ENCODE data around the gene UBE2L3.
"Not testable (repeated sequence)": the region's sequence is repeated elsewhere in the genome, so short reads cannot be mapped to it uniquely, and the experiment has no call there.

The UBE2L3 gene
- 87.5 to 103 (median 89.3) reads per million in 4 experiments for total RNA-seq

DNA sequence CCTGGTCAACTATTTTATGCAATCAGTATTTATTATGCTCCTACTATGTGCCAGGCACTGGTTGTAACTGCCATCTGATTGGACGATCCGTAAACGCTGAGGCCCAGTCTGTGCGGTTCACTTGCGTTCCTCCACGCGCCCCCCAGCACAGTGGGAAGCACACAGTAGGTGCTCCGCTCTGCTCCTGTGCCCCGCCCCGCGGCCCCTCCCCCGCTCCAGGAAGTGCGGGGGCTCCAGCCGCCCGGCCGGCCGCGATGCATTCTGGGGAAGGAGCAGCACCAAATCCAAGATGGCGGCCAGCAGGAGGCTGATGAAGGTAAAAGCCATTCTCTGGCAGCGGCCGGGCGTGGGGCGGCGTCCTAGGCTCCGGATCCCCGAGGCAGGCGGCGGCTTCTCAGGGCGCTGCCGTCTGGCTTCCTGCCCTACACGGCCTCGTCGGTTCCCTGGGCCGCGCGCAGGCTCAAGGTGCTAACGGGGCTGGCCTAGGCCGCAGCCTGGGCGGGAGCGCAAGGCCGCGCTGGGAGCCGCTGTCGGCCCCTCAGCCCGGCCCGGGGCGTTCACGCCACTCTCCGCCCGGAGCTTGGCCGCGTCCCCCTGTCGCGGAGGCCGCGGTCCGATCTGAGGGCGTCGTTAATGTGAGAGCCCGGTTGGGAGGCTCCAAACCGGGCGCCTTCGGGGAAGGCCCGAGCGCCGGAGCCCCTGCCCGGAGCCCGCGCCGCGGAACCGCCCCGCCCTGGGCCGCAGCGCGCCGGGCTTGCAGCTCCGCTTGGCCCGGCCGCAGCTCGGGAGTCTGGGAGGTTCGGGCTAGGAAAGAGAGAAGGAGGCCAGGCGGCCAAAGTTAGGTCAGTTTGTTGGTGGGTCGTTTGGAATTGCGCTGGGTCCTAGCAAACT is at the start of gene UBE2L3:
Gene UBE2L3, plus strand, starts transcription at position 259 of the 891 bp plus-strand sequence. Its CDS starts 31 bp downstream, at position 290.
- DNase-seq, result peak; percentile 74

GRCh38 chr22:21526705-21527500 is 40.6 kb upstream of the UBE2L3 start:
- DNase-seq, result not testable (repeated sequence)

DNA sequence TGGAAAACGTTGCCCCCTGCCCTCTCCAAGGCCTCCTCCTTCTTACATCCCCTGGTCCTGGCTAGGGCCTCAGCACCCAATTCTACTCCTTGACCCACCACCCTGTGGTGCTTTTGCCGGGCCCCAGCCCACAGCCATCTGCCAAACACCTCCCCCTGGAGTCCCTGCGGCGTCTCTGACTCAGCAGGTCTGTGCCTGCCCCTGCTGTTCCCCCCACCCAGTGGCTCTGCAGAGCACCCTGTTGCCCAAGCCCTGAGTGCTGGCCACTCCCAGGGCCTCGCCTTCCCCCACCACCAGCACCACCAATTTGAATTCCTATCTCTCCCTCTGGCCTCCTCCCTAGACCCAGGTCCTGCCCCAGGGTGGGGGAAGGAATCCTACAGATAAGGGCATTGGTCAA is 36.0 kb upstream of the UBE2L3 start:
- DNase-seq, result not testable (repeated sequence)

DNA sequence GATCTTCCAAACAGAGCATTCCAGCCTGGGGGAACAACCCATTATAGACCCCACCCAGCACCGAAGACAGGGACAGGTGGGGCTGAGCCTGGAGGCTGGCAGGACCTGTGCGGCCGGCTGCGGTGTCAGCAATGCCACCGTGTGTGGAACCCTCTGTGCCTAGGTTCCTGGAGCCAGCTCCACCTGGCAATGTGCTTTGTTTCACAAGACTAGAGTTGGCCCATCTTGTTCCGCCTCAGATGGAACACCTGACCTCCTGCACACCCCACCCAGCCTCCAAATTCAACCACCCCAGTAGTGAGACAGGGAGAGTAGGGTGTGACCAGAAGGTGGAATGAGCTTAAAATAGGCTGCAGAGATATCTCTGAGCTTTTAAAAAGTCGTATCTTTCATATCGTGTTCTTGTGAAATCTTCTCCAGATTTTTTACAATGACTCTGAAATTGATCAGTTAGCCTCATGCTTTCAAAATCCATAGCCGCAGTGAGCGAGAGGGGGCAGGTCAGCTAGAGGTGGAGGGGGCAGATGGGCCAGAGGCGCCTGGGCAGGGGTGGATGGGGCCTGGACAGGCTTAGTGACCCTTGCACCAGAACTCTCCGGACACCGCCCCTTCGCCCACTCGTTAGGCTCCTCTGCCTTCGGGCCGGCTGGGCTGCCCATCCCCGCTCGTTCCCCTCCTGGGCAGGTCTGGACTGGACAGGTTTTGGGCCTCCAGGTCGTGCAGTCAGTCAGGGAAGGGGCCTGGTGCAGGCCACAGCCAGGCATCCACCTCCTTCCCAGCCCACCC is 34.5 kb upstream of the UBE2L3 start:
- DNase-seq, result not testable (repeated sequence)

- DNase-seq, result not testable (repeated sequence)
Observed at GRCh38 chr22:21539862-21540261, 27.7 kb upstream of the UBE2L3 start.

- DNase-seq, result not testable (repeated sequence)
Observed at GRCh38 chr22:21544432-21545322, 22.8 kb upstream of the UBE2L3 start.

DNA sequence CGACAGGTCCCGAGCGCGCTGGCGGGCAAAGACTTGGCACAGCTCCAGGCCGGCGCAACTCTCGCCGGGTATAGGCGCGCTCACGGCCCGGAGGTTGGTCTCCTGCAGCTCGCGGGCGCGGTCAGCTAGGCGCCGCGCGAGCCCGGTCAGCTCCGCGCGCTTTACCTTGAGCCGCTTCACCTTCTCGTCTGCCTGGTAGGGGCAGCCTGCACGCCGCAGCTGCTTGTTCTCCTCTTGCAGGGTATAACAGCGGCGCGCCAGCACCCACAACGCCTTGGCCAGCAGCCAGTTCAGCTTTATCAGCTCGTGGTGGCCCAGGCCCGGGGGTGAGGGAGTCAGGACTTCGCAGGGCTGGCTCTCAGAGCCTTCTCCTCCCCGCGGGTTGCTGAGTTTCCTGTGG is 18.0 kb upstream of the UBE2L3 start:
- DNase-seq, result not testable (repeated sequence)

DNA sequence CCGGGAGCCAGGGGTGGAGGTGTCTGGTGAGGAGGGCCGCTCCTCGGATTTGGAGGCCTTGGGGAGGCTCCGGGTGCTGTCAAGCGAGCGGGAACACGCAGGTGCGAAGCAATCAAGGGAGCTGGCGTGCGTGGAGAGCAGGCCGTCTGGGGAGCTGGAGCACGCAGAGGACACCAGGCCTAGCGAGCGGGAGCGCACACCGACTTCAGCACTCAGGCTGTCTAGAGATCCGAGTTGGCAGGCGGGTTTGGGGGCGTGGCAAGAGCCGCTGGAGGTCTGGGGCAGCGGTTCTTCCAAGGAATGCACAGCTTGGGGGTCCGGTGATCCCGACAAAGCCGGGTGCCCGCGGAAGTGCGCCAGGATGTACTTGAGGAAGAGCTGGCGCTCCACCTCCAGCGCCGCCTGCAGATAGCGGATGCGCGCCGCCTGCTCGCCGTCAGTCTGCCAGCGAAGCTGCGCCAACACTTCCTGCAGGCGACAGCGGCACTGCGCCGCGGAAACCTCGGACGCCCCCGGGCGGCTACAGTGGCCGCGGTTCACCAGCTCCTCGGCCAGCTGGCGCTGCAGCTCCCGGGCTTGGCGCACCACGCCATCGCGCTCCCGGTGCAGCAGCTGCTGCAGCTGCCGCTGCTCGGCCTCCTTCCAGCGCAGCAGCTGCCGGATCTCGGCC is 17.4 kb upstream of the UBE2L3 start:
- not testable (repeated sequence) for DNase-seq

- DNase-seq, result not testable (repeated sequence)
Observed at GRCh38 chr22:21550678-21551047, 16.9 kb upstream of the UBE2L3 start.

- not testable (repeated sequence) for DNase-seq
Observed at GRCh38 chr22:21551361-21551760, 16.2 kb upstream of the UBE2L3 start, which contains the start of gene RIMBP3C. RIMBP3C (minus strand) TSS chr22:21551461; CDS start chr22:21550976, 485 bp downstream.

- not testable (repeated sequence) for DNase-seq
Observed at GRCh38 chr22:21559345-21560125, 8.0 kb upstream of the UBE2L3 start.

DNA sequence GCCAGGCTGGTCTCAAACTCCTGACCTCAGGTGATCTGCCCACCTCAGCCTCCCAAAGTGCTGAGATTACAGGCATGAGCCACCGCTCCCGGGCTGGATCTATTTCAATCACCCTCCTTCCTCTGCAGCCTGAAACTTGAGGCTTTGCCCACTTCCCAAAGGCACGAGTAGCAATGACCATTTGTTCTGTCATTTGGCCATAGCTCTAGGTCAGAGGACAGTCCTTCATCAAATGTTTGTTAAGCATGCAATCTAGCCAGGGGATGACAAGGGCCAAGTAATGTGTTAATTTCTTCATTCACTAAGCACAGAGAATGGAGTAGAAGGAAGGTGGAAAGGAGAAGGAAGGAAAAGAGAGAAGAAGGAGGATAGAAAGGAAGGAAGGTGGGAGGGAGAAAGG is 6.9 kb upstream of the UBE2L3 start:
- not testable (repeated sequence) for DNase-seq

- no peak for DNase-seq
Observed at GRCh38 chr22:21563912-21564311, 3.6 kb upstream of the UBE2L3 start.

DNA sequence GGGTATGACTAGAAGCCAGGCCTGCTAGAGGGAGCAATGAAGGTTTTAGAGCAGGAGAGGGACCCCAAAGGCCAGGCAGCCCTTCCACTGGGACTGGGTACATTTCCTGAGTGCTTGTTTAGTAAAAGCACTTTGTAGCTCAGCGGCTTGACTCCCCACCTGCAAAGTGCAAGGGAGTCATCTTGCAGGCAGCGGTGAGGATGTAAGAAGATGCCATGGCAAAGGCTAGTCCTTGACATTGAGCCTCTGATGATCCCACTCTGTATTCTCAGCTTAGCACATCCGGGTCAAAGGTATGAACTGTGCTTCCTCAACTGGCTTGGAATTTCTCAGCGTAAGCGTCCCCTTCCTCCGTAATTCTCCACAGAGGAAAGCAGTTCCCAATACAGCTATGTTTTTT is 3.1 kb upstream of the UBE2L3 start:
- DNase-seq, result no peak

GRCh38 chr22:21568347-21569075 is 997 bp downstream of the UBE2L3 start:
- no peak for DNase-seq

- not testable (repeated sequence) for DNase-seq
Observed at GRCh38 chr22:21569076-21569427, 1.5 kb downstream of the UBE2L3 start.

DNA sequence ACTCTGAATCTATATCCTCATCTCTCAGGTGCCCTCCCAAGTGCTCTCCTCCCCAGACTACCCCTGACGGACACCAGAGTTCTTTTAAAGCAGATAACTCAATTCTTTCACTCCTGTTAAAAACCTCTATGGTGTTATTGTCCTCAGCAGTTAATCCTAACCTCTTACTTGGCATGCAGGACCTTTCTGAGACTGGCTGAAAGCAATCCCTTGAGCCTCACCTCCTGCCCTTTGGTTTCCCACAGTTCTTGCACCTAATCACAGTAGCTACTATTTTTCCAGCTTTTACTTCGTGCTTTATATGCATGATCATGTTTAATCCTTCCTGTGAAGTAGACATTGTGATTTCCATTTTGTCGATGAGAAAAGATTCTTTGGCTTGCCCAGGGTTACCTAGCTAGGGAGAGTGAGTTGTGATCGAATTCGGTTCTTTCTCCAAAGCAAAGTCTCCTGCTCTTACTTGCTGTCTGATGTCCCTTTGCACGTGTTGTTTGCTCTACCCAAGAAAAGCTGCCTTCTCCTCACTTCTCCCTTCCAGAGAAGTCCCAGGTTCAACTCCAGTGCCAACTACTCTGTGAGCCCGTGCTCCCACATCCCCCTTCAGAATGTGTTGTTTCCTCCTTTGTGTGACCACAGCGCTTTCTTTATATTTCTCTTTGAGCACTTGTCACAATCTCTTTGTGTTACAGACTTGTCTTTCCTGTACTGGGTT is 2.1 kb downstream of the UBE2L3 start:
- no peak for DNase-seq

DNA sequence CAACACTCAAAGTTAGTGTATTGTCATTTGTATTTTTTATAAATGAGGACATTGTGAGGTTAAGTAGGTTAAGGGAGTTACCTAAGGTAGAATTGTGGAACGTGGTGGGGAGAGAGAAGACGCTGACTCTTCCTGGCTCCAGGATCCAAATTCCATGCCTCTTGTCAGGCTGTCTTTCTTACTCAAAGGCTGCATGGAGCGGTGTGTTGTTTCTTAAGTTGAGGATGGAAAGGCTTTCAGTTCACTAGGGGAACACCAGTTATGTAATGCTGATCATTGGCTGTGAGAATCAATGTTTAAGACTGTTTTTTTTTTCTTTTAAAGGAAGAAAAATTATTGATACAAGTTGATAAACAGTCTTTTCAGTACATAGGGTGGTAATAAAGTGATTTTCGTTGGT is 2.9 kb downstream of the UBE2L3 start:
- no peak for DNase-seq

GRCh38 chr22:21571679-21572078 is 4.2 kb downstream of the UBE2L3 start:
- no peak for DNase-seq
